ENCODE results near the gene PLEKHA7. TPM values are rescaled to one million over a fixed set of nuclear protein-coding genes. Genes with fewer than 3 reads are reported as not detected.
"Not testable (repeated sequence)": the region's sequence is repeated elsewhere in the genome, so short reads cannot be mapped to it uniquely, and the experiment has no call there.

Gene PLEKHA7
- total and polyA plus RNA-seq, 7 donors: 0.74 to 2.6 (median 1.2) TPM

GRCh38 chr11:17046690-17047089, 32.5 kb upstream of the PLEKHA7 start:
- intact Hi-C loops (cut with DNase I): no loop called here
- no peaks in the 10 kb centered on the region for H3K27me3 ChIP-seq (ENCODE audit: insufficient read depth in 3 of 3, low read length in 2 of 3)
- H3K4me1 ChIP-seq: no peaks in the 10 kb centered on the region
- no peak overlapping the region for H3K27ac ChIP-seq
- H3K36me3 ChIP-seq (ENCODE audit: insufficient read depth in 1 of 2, low read depth in 1 of 2): no peaks in the 10 kb centered on the region
- ATAC-seq (no peak), DNase-seq (no peak)
- TF ChIP-seq CTCF (IDR thresholded peaks at IDR 0.05): no peak
- no peaks in the 10 kb centered on the region for H3K9me3 ChIP-seq
- WGBS, 3 donors: 65 to 69% (median 69%) methylated on average over 5 of the region's 5 CpGs
- no peak overlapping the region for H3K4me3 ChIP-seq

- no peaks in the 10 kb centered on the region for H3K9me3 ChIP-seq
- no peak overlapping the region for H3K4me3 ChIP-seq
- H3K27me3 ChIP-seq (ENCODE audit: insufficient read depth in 3 of 3, low read length in 2 of 3): no peaks in the 10 kb centered on the region
- intact Hi-C loops (cut with DNase I): no loop called here
- no peak for DNase-seq
- no peak for ATAC-seq
- TF ChIP-seq CTCF (IDR thresholded peaks at IDR 0.05): no peak
- H3K36me3 ChIP-seq (ENCODE audit: insufficient read depth in 1 of 2, low read depth in 1 of 2): no peaks in the 10 kb centered on the region
- WGBS, 3 donors: 79 to 84% (median 81%) methylated on average over 6 of the region's 6 CpGs
- H3K27ac ChIP-seq: no peak overlapping the region
- no peaks in the 10 kb centered on the region for H3K4me1 ChIP-seq
Observed at GRCh38 chr11:17036666-17037658, 22.7 kb upstream of the PLEKHA7 start.

- WGBS, 3 donors: 85 to 97% (median 92%) methylated on average over 8 to 10 of the region's 10 CpGs
- H3K9me3 ChIP-seq; H3K4me3 ChIP-seq; ATAC-seq; H3K27ac ChIP-seq; DNase-seq; H3K4me1 ChIP-seq; H3K36me3 ChIP-seq (ENCODE audit: insufficient read depth in 1 of 2, low read depth in 1 of 2); intact Hi-C loops (cut with DNase I); H3K27me3 ChIP-seq (ENCODE audit: insufficient read depth in 3 of 3, low read length in 2 of 3): not testable (repeated sequence)
Observed at GRCh38 chr11:17034027-17034426, 19.8 kb upstream of the PLEKHA7 start.

DNA sequence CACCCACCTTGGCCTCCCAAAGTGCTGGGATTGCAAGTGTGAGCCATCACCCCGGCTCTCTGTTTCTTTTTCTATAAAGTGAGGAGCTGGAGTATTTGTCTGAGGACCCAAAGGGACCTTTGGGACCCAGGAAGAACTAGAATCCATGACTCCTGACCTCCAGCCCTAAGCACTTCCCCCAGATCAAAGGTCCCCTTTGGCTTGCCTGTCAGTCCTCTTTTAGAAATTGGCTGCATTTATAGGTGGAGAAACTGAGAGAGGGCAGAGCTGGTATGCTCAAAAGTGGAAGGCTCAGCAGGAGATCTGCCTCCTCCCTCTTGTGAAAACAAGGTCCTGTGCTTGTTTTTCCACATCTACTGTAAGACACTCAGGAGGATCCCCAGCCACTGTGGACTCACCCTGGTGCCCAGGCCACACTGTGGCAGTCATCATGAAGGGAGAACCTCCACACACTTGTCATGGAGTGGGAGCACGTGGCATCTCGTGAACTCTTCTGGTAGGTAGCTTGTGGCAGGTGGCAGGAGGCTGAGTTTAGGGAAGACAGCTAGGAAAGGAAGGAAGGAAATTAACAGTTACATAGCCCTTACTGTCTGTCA, 12.4 kb upstream of the PLEKHA7 start:
- Histone ChIP-seq H3K27me3 (ENCODE audit: insufficient read depth in 3 of 3, low read length in 2 of 3) (no peaks in the 10 kb centered on the region), H3K27ac (no peak overlapping the region), H3K36me3 (ENCODE audit: insufficient read depth in 1 of 2, low read depth in 1 of 2) (no peaks in the 10 kb centered on the region), H3K4me1 (no peaks in the 10 kb centered on the region), H3K4me3 (no peak overlapping the region), H3K9me3 (no peaks in the 10 kb centered on the region)
- intact Hi-C loops (cut with DNase I): no loop called here
- TF ChIP-seq CTCF (IDR thresholded peaks at IDR 0.05): no peak
- WGBS, 3 donors: 80 to 86% (median 86%) methylated on average over 3 of the region's 3 CpGs
- no peak for DNase-seq
- no peak for ATAC-seq

DNA sequence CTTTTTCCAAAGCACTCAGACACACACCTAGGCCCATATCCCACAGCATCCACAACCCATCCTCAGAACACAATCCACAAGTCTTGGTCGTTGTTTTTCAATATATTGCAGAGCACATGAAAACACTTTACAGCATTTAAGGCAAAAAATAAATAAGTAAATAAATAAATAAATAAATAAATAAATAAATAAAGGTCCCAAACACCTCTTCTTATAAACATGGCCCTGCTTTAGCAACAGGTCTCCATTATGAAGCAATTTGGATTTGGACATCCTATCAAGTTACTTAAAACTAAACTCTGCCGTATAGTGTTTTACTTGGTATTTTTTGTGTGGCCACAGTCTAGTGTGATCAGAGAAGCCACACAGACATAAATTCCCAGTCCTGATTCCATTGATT, 10.7 kb upstream of the PLEKHA7 start:
- no peak for ATAC-seq
- Histone ChIP-seq H3K27me3 (ENCODE audit: insufficient read depth in 3 of 3, low read length in 2 of 3) (no peaks in the 10 kb centered on the region), H3K9me3 (no peaks in the 10 kb centered on the region), H3K27ac (no peak overlapping the region), H3K4me1 (no peaks in the 10 kb centered on the region), H3K36me3 (ENCODE audit: insufficient read depth in 1 of 2, low read depth in 1 of 2) (no peaks in the 10 kb centered on the region), H3K4me3 (no peak overlapping the region)
- intact Hi-C loops (cut with DNase I): no loop called here
- 72 to 90% (median 81%) methylated on average over 2 of the region's 2 CpGs for WGBS, 3 donors
- no peak for TF ChIP-seq CTCF (IDR thresholded peaks at IDR 0.05)
- DNase-seq: no peak
